SK-N-MC (cell line): ENCODE data around the gene SCFD1.

Experiments
- EZH2 ChIP-seq: fragments of 200-600 bp; sonication (generic); IDR thresholded peaks from one replicate; pipeline ENCODE4 v1.6.1; 2017; ENCODE audit warnings: antibody characterized with exemption
- POLR2AphosphoS5 ChIP-seq: IDR thresholded peaks from 2 replicates; pipeline ENCODE4 v1.6.1; 2012; ENCODE audit warnings: mild to moderate bottlenecking, low read depth, low read length, borderline replicate concordance

GRCh38 chr14:30614155-30614554, 8.0 kb upstream of the SCFD1 start:
- TF ChIP-seq POLR2AphosphoS5 (no peak), EZH2 (no peak)
